Liver (tissue), 9 donors: ENCODE data around the gene RAB3A. TPM values are rescaled to one million over a fixed set of nuclear protein-coding genes. Genes with fewer than 3 reads are reported as not detected.

ENCODE experiments used
- DNase-seq: peaks from one replicate; pipeline ENCODE4 v3.0.0-alpha.2; 2017; ENCODE audit warnings: low spot score
- H3K27ac ChIP-seq, 2 donors: one replicate each; pipeline ENCODE4 v1.7.0; 2013; ENCODE audit warnings: inconsistent platforms in 2 of 2, low read length in 2 of 2, control low read depth in 1 of 2, low read depth in 1 of 2, mild to moderate bottlenecking in 1 of 2
- H3K27me3 ChIP-seq, 4 donors: one replicate each; pipeline versions ENCODE4 v1.6.1 to v1.7.0; 2013; ENCODE audit warnings: low read length in 3 of 4, inconsistent platforms in 1 of 4, mild to moderate bottlenecking in 1 of 4, moderate library complexity in 1 of 4; ENCODE audit not compliant: control insufficient read depth in 4 of 4, insufficient read depth in 4 of 4
- H3K36me3 ChIP-seq, 4 donors: one replicate each; pipeline versions ENCODE4 v1.6.1 to v1.7.0; 2013; ENCODE audit warnings: low read length in 3 of 4, mild to moderate bottlenecking in 3 of 4, low read depth in 1 of 4, moderate library complexity in 1 of 4; ENCODE audit not compliant: control insufficient read depth in 4 of 4, insufficient read depth in 3 of 4
- H3K4me1 ChIP-seq, 4 donors: one replicate each; pipeline versions ENCODE4 v1.6.1 to v1.7.0; 2013; ENCODE audit warnings: low read length in 3 of 4, mild to moderate bottlenecking in 3 of 4, moderate library complexity in 1 of 4; ENCODE audit not compliant: control insufficient read depth in 4 of 4, insufficient read depth in 4 of 4
- H3K4me3 ChIP-seq, 3 donors: one replicate each; pipeline versions ENCODE4 v1.6.1 to v1.7.0; 2013; ENCODE audit warnings: low read length in 3 of 3, control low read depth in 1 of 3, low read depth in 1 of 3, mild to moderate bottlenecking in 1 of 3
- H3K9ac ChIP-seq, 2 donors: one replicate each; pipeline ENCODE4 v1.7.0; 2013; ENCODE audit warnings: low read length in 2 of 2, mild to moderate bottlenecking in 2 of 2, moderate library complexity in 2 of 2, control low read depth in 1 of 2, low read depth in 1 of 2
- H3K9me3 ChIP-seq, 4 donors: one replicate each; pipeline versions ENCODE4 v1.6.1 to v1.7.0; 2013; ENCODE audit warnings: low read length in 3 of 4; ENCODE audit not compliant: control insufficient read depth in 4 of 4
- CTCF ChIP-seq: fragments of 150-350 bp; IDR thresholded peaks from 2 replicates; pipeline ENCODE4 v1.5.1; 2017; ENCODE audit warnings: improper control_type of control experiment, low read depth, low read length; ENCODE audit not compliant: missing input control
- EGR1 ChIP-seq, 2 donors: IDR thresholded peaks; 2 replicates each; pipeline ENCODE4 v1.6.1; 2016 to 2018; ENCODE audit warnings: antibody characterized with exemption in 2 of 2, low read depth in 2 of 2
- FOXA1 ChIP-seq: IDR thresholded peaks from 2 replicates; pipeline ENCODE4 v1.6.1; 2016; ENCODE audit warnings: antibody characterized with exemption
- FOXA2 ChIP-seq: IDR thresholded peaks from 2 replicates; pipeline ENCODE4 v1.6.1; 2016; ENCODE audit warnings: antibody characterized with exemption
- GABPA ChIP-seq, 2 donors: IDR thresholded peaks in 1 of 2; conservative IDR thresholded peaks in 1 of 2; 2 replicates each; pipeline ENCODE4 v1.6.1; 2016; ENCODE audit warnings: antibody characterized with exemption in 2 of 2, mild to moderate bottlenecking in 1 of 2, moderate library complexity in 1 of 2
- HNF4A ChIP-seq, 2 donors: conservative IDR thresholded peaks; 2 replicates each; pipeline ENCODE4 v1.6.1; 2016; ENCODE audit warnings: antibody characterized with exemption in 2 of 2, mild to moderate bottlenecking in 2 of 2
- HNF4G ChIP-seq: IDR thresholded peaks from 2 replicates; pipeline ENCODE4 v1.6.1; 2016; ENCODE audit warnings: antibody characterized with exemption
- JUND ChIP-seq, 2 donors: IDR thresholded peaks; 2 replicates each; pipeline ENCODE4 v1.6.1; 2016; ENCODE audit warnings: antibody characterized with exemption in 2 of 2
- NR2F2 ChIP-seq: IDR thresholded peaks from 2 replicates; pipeline ENCODE4 v1.6.1; 2016; ENCODE audit warnings: antibody characterized with exemption
- RAD21 ChIP-seq, 2 donors: IDR thresholded peaks; 2 replicates each; pipeline ENCODE4 v1.6.1; 2016; ENCODE audit warnings: antibody characterized with exemption in 2 of 2, mild to moderate bottlenecking in 2 of 2
- RXRA ChIP-seq, 2 donors: IDR thresholded peaks; 2 replicates each; pipeline ENCODE4 v1.6.1; 2017 to 2018; ENCODE audit warnings: antibody characterized with exemption in 2 of 2, mild to moderate bottlenecking in 1 of 2
- SP1 ChIP-seq: IDR thresholded peaks from 2 replicates; pipeline ENCODE4 v1.6.1; 2018; ENCODE audit warnings: antibody characterized with exemption, mild to moderate bottlenecking
- TAF1 ChIP-seq: conservative IDR thresholded peaks from 2 replicates; pipeline ENCODE4 v1.6.1; 2016; ENCODE audit warnings: antibody characterized with exemption, mild to moderate bottlenecking
- YY1 ChIP-seq: IDR thresholded peaks from 2 replicates; pipeline ENCODE4 v1.6.1; 2016; ENCODE audit warnings: antibody characterized with exemption, mild to moderate bottlenecking
- WGBS: extraction: QIAGEN DNeasy Blood & Tissue Kit; methylation state at CpG from one replicate; pipeline ENCODE4 v1.1.7; 2013; 5-methylcytosine and 5-hydroxymethylcytosine counted together
- polyA plus RNA-seq, 2 donors: library from polyadenylated mRNA; stranded (reverse) in 1 of 2; unstranded in 1 of 2; fragments of 200-250 nt in 1 of 2; fragments of >200 nt in 1 of 2; fragmentation: Nextera tagmentation in 1 of 2; extraction: Ambion mirVana in 1 of 2; gene quantifications; one replicate each; pipeline versions ENCODE4 v1.2.1 to v1.2.3, GENCODE V29; 2013 to 2015
- total RNA-seq, 2 donors: library from RNA; depleted of rRNA; stranded (reverse); fragments of >200 nt; gene quantifications; one replicate each; pipeline ENCODE4 v1.2.3, GENCODE V29; 2014
- TF ChIP-seq, protein P1 (sequence below): IDR thresholded peaks from 2 replicates; pipeline ENCODE4 v1.6.1; 2016; ENCODE audit warnings: antibody characterized with exemption
- TF ChIP-seq, protein P2 (sequence below): IDR thresholded peaks from 2 replicates; pipeline ENCODE4 v1.6.1; 2016; ENCODE audit warnings: antibody characterized with exemption
- TF ChIP-seq, protein P3 (sequence below): IDR thresholded peaks from 2 replicates; pipeline ENCODE4 v1.6.1; 2016; ENCODE audit warnings: antibody characterized with exemption, mild to moderate bottlenecking
- TF ChIP-seq, protein P4 (sequence below): IDR thresholded peaks from 2 replicates; pipeline ENCODE4 v1.6.1; 2016; ENCODE audit warnings: antibody characterized with exemption
- donor health status: healthy.
- donor health status: healthy.
- donor health status: healthy.
- donor health status: healthy.
- donor health status: healthy.

The RAB3A gene
- total and polyA plus RNA-seq, 4 donors: 0.33 to 1.7 (median 0.79) TPM

DNA sequence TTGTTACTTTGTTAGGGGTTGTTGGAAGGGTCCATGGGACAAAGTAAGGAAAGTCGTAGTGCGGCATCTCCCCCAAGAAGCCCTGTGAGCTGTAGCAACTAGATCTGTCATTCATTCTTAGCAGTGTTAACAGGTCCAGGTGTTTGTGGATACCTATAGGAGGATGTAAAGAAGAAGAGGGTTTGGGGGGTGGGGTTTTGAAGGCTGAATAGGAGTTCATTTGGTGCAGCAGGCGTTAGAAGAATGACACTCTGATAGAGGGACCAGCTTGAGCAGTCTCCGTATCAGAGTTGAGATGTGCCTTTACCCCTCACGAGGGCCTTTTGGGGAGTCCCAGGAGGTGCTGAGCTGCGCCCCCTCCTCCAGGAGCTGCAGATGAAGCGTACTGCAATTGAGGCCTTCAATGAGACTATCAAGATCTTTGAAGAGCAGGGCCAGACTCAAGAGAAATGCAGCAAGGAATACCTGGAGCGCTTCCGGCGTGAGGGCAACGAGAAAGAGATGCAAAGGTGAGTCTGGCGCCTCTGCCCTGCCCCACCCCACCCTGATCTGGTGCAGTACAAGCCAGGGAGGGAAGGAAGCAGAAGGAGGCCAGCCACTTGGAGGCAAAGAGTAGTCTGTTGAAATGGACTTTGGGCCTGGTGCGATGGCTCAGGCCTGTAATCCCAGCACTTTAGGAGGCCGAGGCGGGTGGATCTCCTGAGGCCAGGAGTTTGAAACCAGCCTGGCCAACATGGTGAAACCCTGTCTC lies 37.9 kb downstream of the RAB3A start:
- DNase-seq: no peak
- Histone ChIP-seq H3K4me1 (peaks cover 0 to 6% (median 4%) of the 10 kb centered on the region in 4 donors), H3K36me3 (peaks cover 9 to 43% (median 18%) of the 10 kb centered on the region in 4 donors), H3K9me3 (no peaks in the 10 kb centered on the region), H3K9ac (no peak overlapping the region), H3K27ac (no peak overlapping the region), H3K27me3 (no peaks in the 10 kb centered on the region), H3K4me3 (no peak overlapping the region)
- TF ChIP-seq FOXA1 (no peak), YY1 (no peak), TAF1 (no peak)
- TF ChIP-seq, protein P1, sequence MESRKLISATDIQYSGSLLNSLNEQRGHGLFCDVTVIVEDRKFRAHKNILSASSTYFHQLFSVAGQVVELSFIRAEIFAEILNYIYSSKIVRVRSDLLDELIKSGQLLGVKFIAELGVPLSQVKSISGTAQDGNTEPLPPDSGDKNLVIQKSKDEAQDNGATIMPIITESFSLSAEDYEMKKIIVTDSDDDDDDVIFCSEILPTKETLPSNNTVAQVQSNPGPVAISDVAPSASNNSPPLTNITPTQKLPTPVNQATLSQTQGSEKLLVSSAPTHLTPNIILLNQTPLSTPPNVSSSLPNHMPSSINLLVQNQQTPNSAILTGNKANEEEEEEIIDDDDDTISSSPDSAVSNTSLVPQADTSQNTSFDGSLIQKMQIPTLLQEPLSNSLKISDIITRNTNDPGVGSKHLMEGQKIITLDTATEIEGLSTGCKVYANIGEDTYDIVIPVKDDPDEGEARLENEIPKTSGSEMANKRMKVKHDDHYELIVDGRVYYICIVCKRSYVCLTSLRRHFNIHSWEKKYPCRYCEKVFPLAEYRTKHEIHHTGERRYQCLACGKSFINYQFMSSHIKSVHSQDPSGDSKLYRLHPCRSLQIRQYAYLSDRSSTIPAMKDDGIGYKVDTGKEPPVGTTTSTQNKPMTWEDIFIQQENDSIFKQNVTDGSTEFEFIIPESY: no peak
- 97% methylated on average over 15 of the region's 15 CpGs for WGBS

GRCh38 chr19:18164072-18164471 lies 39.8 kb downstream of the RAB3A start:
- Histone ChIP-seq H3K4me1 (peaks cover 0 to 14% (median 7%) of the 10 kb centered on the region in 4 donors), H3K9ac (no peak overlapping the region), H3K9me3 (no peaks in the 10 kb centered on the region), H3K27me3 (no peaks in the 10 kb centered on the region), H3K4me3 (no peak overlapping the region), H3K36me3 (peaks cover 8 to 38% (median 18%) of the 10 kb centered on the region in 4 donors), H3K27ac (no peak overlapping the region)
- WGBS: 98% methylated on average over 7 of the region's 7 CpGs
- no peak for DNase-seq
- TF ChIP-seq, protein P2, sequence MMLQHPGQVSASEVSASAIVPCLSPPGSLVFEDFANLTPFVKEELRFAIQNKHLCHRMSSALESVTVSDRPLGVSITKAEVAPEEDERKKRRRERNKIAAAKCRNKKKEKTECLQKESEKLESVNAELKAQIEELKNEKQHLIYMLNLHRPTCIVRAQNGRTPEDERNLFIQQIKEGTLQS: no peak

DNA sequence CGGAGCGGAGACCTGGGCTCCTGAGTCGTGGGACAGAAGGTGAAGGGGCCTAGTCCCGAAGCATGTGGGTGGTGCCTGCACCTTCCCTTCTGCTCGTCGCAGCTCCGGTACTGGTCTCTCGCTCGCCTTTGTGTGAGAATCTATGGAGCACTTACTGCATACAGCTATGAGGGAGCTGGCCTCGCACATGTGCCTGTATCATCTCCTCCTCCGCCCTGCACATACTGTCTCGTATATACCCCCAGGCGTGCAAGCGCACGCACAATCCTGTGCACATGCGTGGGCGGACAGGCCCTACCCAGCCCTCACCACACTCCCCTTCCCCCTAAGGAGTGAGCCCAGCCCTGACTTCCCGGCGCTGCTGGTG lies 42.2 kb downstream of the RAB3A start:
- Histone ChIP-seq H3K9ac (no peak overlapping the region), H3K4me3 (no peak overlapping the region), H3K36me3 (peaks cover 0 to 22% (median 13%) of the 10 kb centered on the region in 4 donors), H3K4me1 (peaks cover 5 to 24% (median 17%) of the 10 kb centered on the region in 4 donors), H3K9me3 (no peaks in the 10 kb centered on the region), H3K27me3 (no peaks in the 10 kb centered on the region), H3K27ac (no peak overlapping the region)
- no peak for DNase-seq
- TF ChIP-seq EGR1 (IDR thresholded peaks at IDR 0.05; ENCODE audit: low read depth in 2 of 2) (no peak), FOXA1 (no peak), SP1 (no peak), JUND (IDR thresholded peaks at IDR 0.05) (no peak), HNF4G (no peak), GABPA (IDR thresholded peaks at IDR 0.05 in 1 of 2, conservative IDR thresholded peaks at IDR 0.05 in 1 of 2) (no peak), FOXA2 (no peak), RXRA (IDR thresholded peaks at IDR 0.05) (no peak), NR2F2 (no peak), HNF4A (conservative IDR thresholded peaks at IDR 0.05) (no peak), CTCF (no peak), TAF1 (no peak), RAD21 (IDR thresholded peaks at IDR 0.05) (no peak), YY1 (no peak)
- TF ChIP-seq, protein P1: no peak
- TF ChIP-seq, protein P3, sequence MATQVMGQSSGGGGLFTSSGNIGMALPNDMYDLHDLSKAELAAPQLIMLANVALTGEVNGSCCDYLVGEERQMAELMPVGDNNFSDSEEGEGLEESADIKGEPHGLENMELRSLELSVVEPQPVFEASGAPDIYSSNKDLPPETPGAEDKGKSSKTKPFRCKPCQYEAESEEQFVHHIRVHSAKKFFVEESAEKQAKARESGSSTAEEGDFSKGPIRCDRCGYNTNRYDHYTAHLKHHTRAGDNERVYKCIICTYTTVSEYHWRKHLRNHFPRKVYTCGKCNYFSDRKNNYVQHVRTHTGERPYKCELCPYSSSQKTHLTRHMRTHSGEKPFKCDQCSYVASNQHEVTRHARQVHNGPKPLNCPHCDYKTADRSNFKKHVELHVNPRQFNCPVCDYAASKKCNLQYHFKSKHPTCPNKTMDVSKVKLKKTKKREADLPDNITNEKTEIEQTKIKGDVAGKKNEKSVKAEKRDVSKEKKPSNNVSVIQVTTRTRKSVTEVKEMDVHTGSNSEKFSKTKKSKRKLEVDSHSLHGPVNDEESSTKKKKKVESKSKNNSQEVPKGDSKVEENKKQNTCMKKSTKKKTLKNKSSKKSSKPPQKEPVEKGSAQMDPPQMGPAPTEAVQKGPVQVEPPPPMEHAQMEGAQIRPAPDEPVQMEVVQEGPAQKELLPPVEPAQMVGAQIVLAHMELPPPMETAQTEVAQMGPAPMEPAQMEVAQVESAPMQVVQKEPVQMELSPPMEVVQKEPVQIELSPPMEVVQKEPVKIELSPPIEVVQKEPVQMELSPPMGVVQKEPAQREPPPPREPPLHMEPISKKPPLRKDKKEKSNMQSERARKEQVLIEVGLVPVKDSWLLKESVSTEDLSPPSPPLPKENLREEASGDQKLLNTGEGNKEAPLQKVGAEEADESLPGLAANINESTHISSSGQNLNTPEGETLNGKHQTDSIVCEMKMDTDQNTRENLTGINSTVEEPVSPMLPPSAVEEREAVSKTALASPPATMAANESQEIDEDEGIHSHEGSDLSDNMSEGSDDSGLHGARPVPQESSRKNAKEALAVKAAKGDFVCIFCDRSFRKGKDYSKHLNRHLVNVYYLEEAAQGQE: no peak
- TF ChIP-seq, protein P4, sequence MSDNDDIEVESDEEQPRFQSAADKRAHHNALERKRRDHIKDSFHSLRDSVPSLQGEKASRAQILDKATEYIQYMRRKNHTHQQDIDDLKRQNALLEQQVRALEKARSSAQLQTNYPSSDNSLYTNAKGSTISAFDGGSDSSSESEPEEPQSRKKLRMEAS: no peak
- 81% methylated on average over 19 of the region's 19 CpGs for WGBS
